K562 (cell line): ENCODE data around the gene GPR107. TPM values are rescaled to one million over a fixed set of nuclear protein-coding genes. Genes with fewer than 3 reads are reported as not detected.
A peak's percentile ranks its signal among the peaks of the same experiment; 100 is the strongest.

ENCODE experiments used
- ATAC-seq: fragments of 200-7000 bp; cut with Tn5 transposase; 3 replicates; pipeline ENCODE4 v1.9.1; 2020; ENCODE audit warnings: moderate library complexity
- BruUV-seq: library from RNA; stranded (reverse); fragments of 400-500 nt; replicated peaks from 2 replicates; lab custom pipeline; 2021; lab: Mats Ljungman, UMichigan
- CTCF ChIA-PET: fragments of 300-600 bp; formaldehyde crosslinking; extraction: SDS; loops from one replicate; lab custom pipeline; 2021; ENCODE audit warnings: low intra/inter-chr PET ratio; lab: Yijun Ruan, JAX
- POLR2A ChIA-PET: fragments of 300-600, 350-650 bp; sonication (Branson Sonifier 250); formaldehyde crosslinking; extraction: SDS; loops from one replicate; lab custom pipeline; 2021; ENCODE audit warnings: antibody characterized with exemption, inconsistent platforms; lab: Yijun Ruan, JAX
- DNase-seq, 4 experiments: peaks; one replicate each; pipeline versions ENCODE4 v3.0.0 to v3.0.0-alpha.2; 2011 to 2018; ENCODE audit warnings: low spot score in 3 of 4, mixed read lengths in 3 of 4; ENCODE audit errors: extremely low read depth in 1 of 4
- FAIRE-seq: peaks from 2 replicates; lab custom pipeline; 2011; peaks lifted over from hg19 to GRCh38; lab: Jason Lieb, UNC
- H2AFZ ChIP-seq: 2 replicates; pipeline ENCODE4 v1.6.0; 2011; ENCODE audit warnings: low read depth, low read length, control low read depth, inconsistent platforms
- H3K27ac ChIP-seq: fragments of 200-600 bp; 3 replicates; pipeline ENCODE4 v1.8.0; 2011; ENCODE audit warnings: low read depth, mild to moderate bottlenecking, control low read depth, inconsistent platforms, low read length, moderate library complexity, mixed read lengths; ENCODE audit errors: extremely low read depth
- H3K27me3 ChIP-seq, 2 experiments: fragments of 300-600 bp in 1 of 2; 2 replicates in 1 of 2; 3 replicates in 1 of 2; pipeline versions ENCODE4 v1.6.0 to v1.8.0; 2011; ENCODE audit warnings: inconsistent platforms in 2 of 2, low read length in 2 of 2, mild to moderate bottlenecking in 1 of 2, mixed read lengths in 1 of 2, moderate library complexity in 1 of 2; ENCODE audit not compliant: control insufficient read depth in 2 of 2, insufficient read depth in 2 of 2
- H3K36me3 ChIP-seq: fragments of 300-600 bp; 3 replicates; pipeline ENCODE4 v1.8.0; 2011; ENCODE audit warnings: mild to moderate bottlenecking, low read length, inconsistent platforms; ENCODE audit not compliant: control insufficient read depth, insufficient read depth
- H3K4me1 ChIP-seq, 2 experiments: fragments of 200-600 bp in 1 of 2; replicated peaks in 1 of 2; 2 replicates in 1 of 2; 3 replicates in 1 of 2; pipeline versions ENCODE4 v1.5.1 to v1.8.0; 2011; ENCODE audit warnings: inconsistent platforms in 2 of 2, low read length in 2 of 2, mild to moderate bottlenecking in 1 of 2, mixed read lengths in 1 of 2, moderate library complexity in 1 of 2; ENCODE audit not compliant: control insufficient read depth in 2 of 2, insufficient read depth in 2 of 2
- H3K4me2 ChIP-seq: 2 replicates; pipeline ENCODE4 v1.6.1; 2011; ENCODE audit warnings: low read length, control low read depth, inconsistent platforms, mixed read lengths; ENCODE audit not compliant: insufficient read depth
- H3K4me3 ChIP-seq: fragments of 200-600 bp; sonication (generic), shearing (Covaris generic); 2 replicates; pipeline ENCODE4 v1.5.1; 2016; ENCODE audit warnings: control low read depth, inconsistent platforms
- H3K79me2 ChIP-seq: fragments of 200-600 bp; 3 replicates; pipeline ENCODE4 v1.8.0; 2011; ENCODE audit warnings: low read length, inconsistent platforms; ENCODE audit not compliant: control insufficient read depth, insufficient read depth
- H3K9ac ChIP-seq, 2 experiments: 2 replicates each; pipeline versions ENCODE4 v1.6.0 to v1.6.1; 2011; ENCODE audit warnings: low read depth in 2 of 2, low read length in 2 of 2, control low read depth in 1 of 2, inconsistent platforms in 1 of 2, mild to moderate bottlenecking in 1 of 2, mixed read lengths in 1 of 2; ENCODE audit not compliant: insufficient read depth in 1 of 2
- H3K9me1 ChIP-seq: one replicate; pipeline ENCODE4 v1.6.0; 2011; ENCODE audit warnings: inconsistent platforms, mild to moderate bottlenecking, low read length, moderate library complexity; ENCODE audit not compliant: control insufficient read depth, insufficient read depth
- H3K9me3 ChIP-seq: replicated peaks from 2 replicates; pipeline ENCODE4 v1.5.1; 2011; ENCODE audit warnings: low read depth, low read length, inconsistent platforms; ENCODE audit not compliant: control insufficient read depth, insufficient read depth
- H4K20me1 ChIP-seq: replicated peaks from 2 replicates; pipeline ENCODE4 v1.6.1; 2011; ENCODE audit warnings: low read length, inconsistent platforms, mixed read lengths; ENCODE audit not compliant: control insufficient read depth, insufficient read depth
- ARID4B ChIP-seq: sonication (generic); formaldehyde crosslinking; IDR thresholded peaks from 2 replicates; pipeline ENCODE4 v1.8.0; 2022; ENCODE audit warnings: mild to moderate bottlenecking, missing genetic modification reagents
- CBX8 ChIP-seq: fragments of 200-600 bp; sonication (generic); IDR thresholded peaks from 2 replicates; pipeline ENCODE4 v1.6.1; 2012; ENCODE audit warnings: borderline replicate concordance, mixed run types, low read depth, mild to moderate bottlenecking, moderate library complexity, mixed read lengths, low read length, control low read depth, inconsistent platforms; ENCODE audit not compliant: poor library complexity, severe bottlenecking; ENCODE audit errors: extremely low read depth
- JUN ChIP-seq, 2 experiments: sonication (generic) in 1 of 2; formaldehyde crosslinking in 1 of 2; IDR thresholded peaks; 2 replicates each; pipeline versions ENCODE4 v1.6.1 to v1.8.0; 2012 to 2022; ENCODE audit warnings: borderline replicate concordance in 2 of 2, mild to moderate bottlenecking in 2 of 2, improper control_type of control experiment in 1 of 2, low read depth in 1 of 2, low read length in 1 of 2, missing genetic modification reagents in 1 of 2
- JUND ChIP-seq, 2 experiments: IDR thresholded peaks; 2 replicates in 1 of 2; 3 replicates in 1 of 2; pipeline ENCODE4 v1.6.1; 2011; ENCODE audit warnings: borderline replicate concordance in 2 of 2, low read depth in 2 of 2, low read length in 2 of 2, improper control_type of control experiment in 1 of 2, missing biosample characterization in 1 of 2, missing genetic modification characterization in 1 of 2, missing genetic modification reagents in 1 of 2
- SMC3 ChIP-seq: conservative IDR thresholded peaks from 2 replicates; pipeline ENCODE4 v1.6.1; 2011; ENCODE audit warnings: low read depth, low read length, improper control_type of control experiment; ENCODE audit not compliant: insufficient read depth
- TOE1 ChIP-seq, 2 experiments: fragments of 450-650 bp in 1 of 2; sonication (generic) in 1 of 2; formaldehyde crosslinking in 1 of 2; IDR thresholded peaks; 2 replicates each; pipeline versions ENCODE4 v1.7.1 to v1.8.0; 2016 to 2022; ENCODE audit warnings: borderline replicate concordance in 2 of 2, mild to moderate bottlenecking in 2 of 2, antibody characterized with exemption in 1 of 2, inconsistent platforms in 1 of 2, low read depth in 1 of 2, missing genetic modification reagents in 1 of 2, moderate library complexity in 1 of 2
- UBTF ChIP-seq, 2 experiments: IDR thresholded peaks; 2 replicates each; pipeline ENCODE4 v1.6.1; 2012; ENCODE audit warnings: improper control_type of control experiment in 2 of 2, low read depth in 2 of 2, low read length in 2 of 2, borderline replicate concordance in 1 of 2
- WGBS: fragments of 100-300 bp; shearing (Covaris generic); methylation state at CpG from one replicate; pipeline ENCODE4 v1.1.6; 2016; ENCODE audit warnings: low coverage, mixed read lengths; ENCODE audit not compliant: insufficient coverage; ENCODE audit errors: missing lambda C conversion rate; 5-methylcytosine and 5-hydroxymethylcytosine counted together
- in situ Hi-C: fragments of 300-500 bp; cut with MboI; formaldehyde crosslinking; loops from 4 replicates; pipeline ENCODE4 v1.15.0; 2018; ENCODE audit warnings: inconsistent platforms, mixed read lengths
- intact Hi-C: fragments of 100-400 bp; cut with micrococcal nuclease; formaldehyde crosslinking; loops from 2 replicates; pipeline ENCODE4 v1.14.2; 2022
- polyA plus RNA-seq, 8 experiments: library from polyadenylated mRNA; depleted of rRNA in 4 of 8; stranded (reverse) in 5 of 8; unstranded in 3 of 8; fragments of >200 nt; fragmentation: Nextera tagmentation in 2 of 8; fragmentation: Illumina TruSeq in 1 of 8; extraction: Ambion mirVana in 2 of 8; extraction: Trizol in 1 of 8; gene quantifications; 2 replicates each; pipeline versions ENCODE4 v1.2.1 to v1.2.3, GENCODE V29; 2011 to 2014; ENCODE audit warnings: inconsistent platforms in 1 of 8, missing spikeins in 1 of 8
- total RNA-seq, 7 experiments: library from RNA; depleted of rRNA in 6 of 7; stranded (reverse); fragments of >200 nt in 6 of 7; fragmentation: Illumina TruSeq in 2 of 7; extraction: Trizol in 2 of 7; gene quantifications; 2 replicates each; pipeline versions ENCODE4 v1.2.1 to v1.2.3, GENCODE V29; 2011 to 2021; ENCODE audit warnings: low replicate concordance in 1 of 7

Gene GPR107
- total and polyA plus RNA-seq, 9 of the 15 experiments (the other 6 are each of a cell fraction or from before 2014, with no cell fraction given): 3.2 to 34.6 (median 14.4) TPM

GRCh38 chr9:130041648-130042405, 11.9 kb upstream of the GPR107 start (continued):
- TF ChIP-seq JUND (IDR thresholded peaks at IDR 0.05; ENCODE audit: borderline replicate concordance, low read depth, low read length) (no peak), JUND (tag; IDR thresholded peaks at IDR 0.05; ENCODE audit: borderline replicate concordance, low read depth, low read length) (no peak), CBX8 (peak; percentile 82)

DNA sequence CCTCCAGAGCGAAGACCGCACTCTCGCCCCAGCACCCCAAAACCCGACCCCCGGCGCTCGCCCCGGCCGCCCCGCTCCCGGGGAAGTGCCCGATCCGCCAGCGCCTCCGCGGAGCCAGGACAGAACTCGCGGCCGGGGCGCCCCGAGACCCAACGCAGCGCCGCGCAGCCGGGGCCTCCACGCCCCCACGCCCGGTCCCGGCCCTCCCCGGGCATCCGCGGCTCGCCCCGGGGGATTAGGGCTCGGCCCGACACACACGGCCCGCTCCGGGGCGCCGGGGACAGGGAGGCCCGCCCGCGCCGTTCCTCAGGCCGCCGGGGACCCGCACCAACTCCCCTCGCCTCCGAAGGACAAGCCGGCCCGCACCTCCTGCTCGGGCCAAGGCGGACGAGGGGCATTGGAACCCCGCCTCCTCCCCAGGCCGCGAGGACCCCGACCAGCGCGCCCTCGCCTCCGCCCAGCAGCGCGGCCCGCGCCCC, 11.3 kb upstream of the GPR107 start:
- no peak for FAIRE-seq
- in situ Hi-C loops: no loop called here
- TF ChIP-seq ARID4B (CRISPR knock-in tag) (peak; percentile 58; the same call in 1 of the 2 replicates), JUN (IDR thresholded peaks at IDR 0.05; ENCODE audit: borderline replicate concordance, low read depth, low read length) (no peak), JUN (CRISPR knock-in tag; IDR thresholded peaks at IDR 0.05; ENCODE audit: borderline replicate concordance) (0 out of 2 replicates have a peak, but pooled peaks have one; percentile 35), UBTF (IDR thresholded peaks at IDR 0.05; ENCODE audit: borderline replicate concordance in 1 of 2, low read depth in 2 of 2, low read length in 2 of 2) (peak; percentile 49 to 57; a peak in 2 of 4 replicates), SMC3 (no peak), TOE1 (IDR thresholded peaks at IDR 0.05; ENCODE audit: borderline replicate concordance) (no peak), TOE1 (CRISPR knock-in tag; IDR thresholded peaks at IDR 0.05; ENCODE audit: borderline replicate concordance, low read depth) (no peak)

More for the DNA sequence above, 11.3 kb upstream of the GPR107 start:
- Histone ChIP-seq H4K20me1 (no peaks in the 10 kb centered on the region; the same call in 1 of the 2 replicates), H3K9me3 (no peaks in the 10 kb centered on the region), H3K79me2 (no peaks in the 10 kb centered on the region; the same call in 2 of the 3 replicates), H3K4me3 (peak overlapping the region; percentile 50), H3K27me3 (peaks cover 5 to 12% of the 10 kb centered on the region in 2 experiments; a peak in 3 of 5 replicates), H3K27ac (peak overlapping the region; percentile 34; the same call in 1 of the 3 replicates), H3K36me3 (no peaks in the 10 kb centered on the region), H3K9ac (peak overlapping the region; percentile 18 to 93; a peak in 3 of 4 replicates), H2AFZ (peak overlapping the region; percentile 54; the same call in 1 of the 2 replicates), H3K9me1 (no peaks in the 10 kb centered on the region), H3K4me1 (peaks cover 27 to 32% of the 10 kb centered on the region in 2 experiments), H3K4me2 (peak overlapping the region; percentile 64; the same call in 1 of the 2 replicates)
- intact Hi-C loops: loop anchor here (2.0 kb wide), 1 partner anchor 132 kb away; no protein-coding TSS in a partner anchor
- under 1% methylated on average over 27 of the region's 68 CpGs for whole genome bisulfite sequencing
- CTCF ChIA-PET: interaction anchor here (0.6 kb wide), 1 partner anchor 15 kb away, joined by 6 read pairs; no protein-coding TSS in a partner anchor
- DNase-seq (peak in 3 of 4 experiments; percentile 35 to 48 (median 48)), ATAC-seq (peak; percentile 26)
- BruUV-seq: no TSS peak
- POLR2A ChIA-PET: interaction anchor here (0.8 kb wide), 1 partner anchor 11 kb away, joined by 4 read pairs; no protein-coding TSS in a partner anchor
